ENCODE measurements around the gene MARK1. TPM values are rescaled to one million over a fixed set of nuclear protein-coding genes. Genes with fewer than 3 reads are reported as not detected.

The MARK1 gene
- total RNA-seq, 4 donors from 2014 or later = 1.3 to 2.7 (median 1.9) TPM

GRCh38 chr1:220673921-220674320, 146.0 kb downstream of the MARK1 start:
- Histone ChIP-seq H3K9me3 (peaks cover 0 to 7% (median 0%) of the 10 kb centered on the region in 3 donors), H3K27me3 (no peaks in the 10 kb centered on the region), H3K27ac (no peak overlapping the region), H3K36me3 (no peaks in the 10 kb centered on the region), H3K4me1 (no peaks in the 10 kb centered on the region), H3K4me3 (no peak overlapping the region)
- in situ Hi-C loops (cut with MboI; ENCODE audit: low sequenced_read_pairs in 4 of 4) = no loop called here
- DNase-seq (no peak), ATAC-seq (no peak)
- intact Hi-C loops (cut with DNase I; ENCODE audit: low total_unique reads) = no loop called here
- TF ChIP-seq CTCF (IDR thresholded peaks at IDR 0.05 in 4 of 5, conservative IDR thresholded peaks at IDR 0.05 in 1 of 5) (no peak), POLR2A (IDR thresholded peaks at IDR 0.05) (no peak)

GRCh38 chr1:220677251-220677650, 149.3 kb downstream of the MARK1 start:
- DNase-seq (no peak), ATAC-seq (no peak)
- H3K4me1 ChIP-seq = peaks cover 0 to 5% of the 10 kb centered on the region in 2 donors
- in situ Hi-C loops (cut with MboI; ENCODE audit: low sequenced_read_pairs in 4 of 4) (no loop called here), intact Hi-C loops (cut with DNase I; ENCODE audit: low total_unique reads) (no loop called here)
- H3K27ac ChIP-seq = no peak overlapping the region
- no peaks in the 10 kb centered on the region for H3K36me3 ChIP-seq
- no peak overlapping the region for H3K4me3 ChIP-seq
- no peak for TF ChIP-seq POLR2A (IDR thresholded peaks at IDR 0.05)
- no peak for TF ChIP-seq CTCF (IDR thresholded peaks at IDR 0.05 in 4 of 5, conservative IDR thresholded peaks at IDR 0.05 in 1 of 5)
- H3K27me3 ChIP-seq = no peaks in the 10 kb centered on the region
- no peaks in the 10 kb centered on the region for H3K9me3 ChIP-seq

- Histone ChIP-seq H3K4me1 (peaks cover 0 to 5% of the 10 kb centered on the region in 2 donors), H3K27ac (no peak overlapping the region), H3K27me3 (no peaks in the 10 kb centered on the region), H3K4me3 (no peak overlapping the region), H3K36me3 (no peaks in the 10 kb centered on the region), H3K9me3 (no peaks in the 10 kb centered on the region)
- intact Hi-C loops (cut with DNase I; ENCODE audit: low total_unique reads) = loop anchor here (1.0 kb wide), 2 partner anchors 53 to 96 kb away; no protein-coding TSS in a partner anchor
- ATAC-seq = peak; percentile 47 to 71
- DNase-seq = no peak
- in situ Hi-C loops (cut with MboI; ENCODE audit: low sequenced_read_pairs in 4 of 4) = loop anchor here (10.0 kb wide), 2 partner anchors 55 to 95 kb away; no protein-coding TSS in a partner anchor
- TF ChIP-seq POLR2A (IDR thresholded peaks at IDR 0.05) = no peak
- TF ChIP-seq CTCF (IDR thresholded peaks at IDR 0.05 in 4 of 5, conservative IDR thresholded peaks at IDR 0.05 in 1 of 5) = peak; percentile 51 to 76 (median 66)
Observed at GRCh38 chr1:220680085-220680687, 152.2 kb downstream of the MARK1 start.

GRCh38 chr1:220681220-220681880, 153.4 kb downstream of the MARK1 start:
- Histone ChIP-seq H3K27ac (no peak overlapping the region), H3K4me3 (peak overlapping the region in 3 of 4 donors; percentile 1 to 19 (median 4)), H3K9me3 (no peaks in the 10 kb centered on the region), H3K27me3 (no peaks in the 10 kb centered on the region), H3K4me1 (peaks cover 0 to 5% of the 10 kb centered on the region in 2 donors), H3K36me3 (no peaks in the 10 kb centered on the region)
- TF ChIP-seq CTCF (IDR thresholded peaks at IDR 0.05 in 4 of 5, conservative IDR thresholded peaks at IDR 0.05 in 1 of 5) (no peak), POLR2A (IDR thresholded peaks at IDR 0.05) (no peak)
- DNase-seq = no peak
- intact Hi-C loops (cut with DNase I; ENCODE audit: low total_unique reads) = no loop called here
- in situ Hi-C loops (cut with MboI; ENCODE audit: low sequenced_read_pairs in 4 of 4) = loop anchor here (10.0 kb wide), 2 partner anchors 53 to 93 kb away; no protein-coding TSS in a partner anchor
- ATAC-seq = no peak
